Epithelial cell of esophagus (primary cell): Measurements from ENCODE around the gene ZNF598.
A peak's percentile ranks its signal among the peaks of the same experiment; 100 is the strongest.

Experiments used
- DNase-seq: peaks from one replicate; pipeline ENCODE4 v3.0.0; 2010; ENCODE audit warnings: low read depth
- H3K4me3 ChIP-seq: 2 replicates; pipeline ENCODE4 v1.5.1; 2011; ENCODE audit warnings: mild to moderate bottlenecking, low read length, control low read depth
- TF ChIP-seq, protein P1 (sequence below): IDR thresholded peaks from 2 replicates; pipeline ENCODE4 v1.5.1; 2011; ENCODE audit warnings: low read depth, mild to moderate bottlenecking, low read length, control low read depth, inconsistent platforms; ENCODE audit not compliant: insufficient read depth; ENCODE audit errors: missing control alignments

Gene ZNF598

DNA sequence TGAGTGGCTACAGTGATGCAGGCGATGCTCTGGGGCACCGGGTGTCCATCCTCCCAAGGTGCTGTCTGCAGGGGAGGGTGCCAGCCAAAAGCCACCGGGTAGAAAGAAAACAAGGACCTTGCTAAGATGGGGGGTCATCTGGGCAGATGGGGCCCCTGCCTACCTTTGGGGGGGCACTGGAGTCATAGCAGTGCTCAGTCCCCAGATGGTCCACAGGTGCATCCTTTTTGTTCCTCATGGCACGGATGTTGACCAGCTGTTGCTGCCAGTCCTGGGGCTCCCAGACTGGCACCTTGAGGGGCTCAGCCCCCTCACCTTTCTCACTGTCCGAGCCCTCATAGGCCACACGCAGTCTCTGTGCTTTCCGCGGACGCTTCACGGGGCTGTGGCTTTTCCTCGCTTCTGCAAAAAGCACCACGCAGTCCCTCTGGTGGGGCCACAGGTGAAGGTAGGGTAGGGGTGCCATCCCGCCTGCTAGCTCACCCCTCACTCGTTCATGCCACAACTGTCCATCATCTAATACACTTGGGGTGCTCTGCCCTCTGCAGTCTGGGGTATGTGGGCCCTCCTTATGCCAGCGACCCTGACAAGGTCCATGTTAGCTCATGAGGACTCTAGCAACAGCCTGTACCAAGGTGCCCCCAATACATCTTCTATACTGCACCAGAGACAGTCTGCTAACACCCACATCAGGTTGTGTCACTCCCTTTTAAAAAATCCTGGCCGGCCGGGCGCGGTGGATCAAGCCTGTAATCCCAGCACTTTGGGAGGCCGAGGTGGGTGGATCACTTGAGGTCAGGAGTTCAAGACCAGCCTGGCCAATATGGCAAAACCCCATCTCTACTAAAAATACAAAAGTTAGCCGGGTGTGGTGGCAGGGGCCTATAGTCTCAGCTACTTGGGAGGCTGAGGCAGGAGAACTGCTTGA lies 36.6 kb upstream of the ZNF598 start:
- DNase-seq: no peak
- TF ChIP-seq, protein P1, sequence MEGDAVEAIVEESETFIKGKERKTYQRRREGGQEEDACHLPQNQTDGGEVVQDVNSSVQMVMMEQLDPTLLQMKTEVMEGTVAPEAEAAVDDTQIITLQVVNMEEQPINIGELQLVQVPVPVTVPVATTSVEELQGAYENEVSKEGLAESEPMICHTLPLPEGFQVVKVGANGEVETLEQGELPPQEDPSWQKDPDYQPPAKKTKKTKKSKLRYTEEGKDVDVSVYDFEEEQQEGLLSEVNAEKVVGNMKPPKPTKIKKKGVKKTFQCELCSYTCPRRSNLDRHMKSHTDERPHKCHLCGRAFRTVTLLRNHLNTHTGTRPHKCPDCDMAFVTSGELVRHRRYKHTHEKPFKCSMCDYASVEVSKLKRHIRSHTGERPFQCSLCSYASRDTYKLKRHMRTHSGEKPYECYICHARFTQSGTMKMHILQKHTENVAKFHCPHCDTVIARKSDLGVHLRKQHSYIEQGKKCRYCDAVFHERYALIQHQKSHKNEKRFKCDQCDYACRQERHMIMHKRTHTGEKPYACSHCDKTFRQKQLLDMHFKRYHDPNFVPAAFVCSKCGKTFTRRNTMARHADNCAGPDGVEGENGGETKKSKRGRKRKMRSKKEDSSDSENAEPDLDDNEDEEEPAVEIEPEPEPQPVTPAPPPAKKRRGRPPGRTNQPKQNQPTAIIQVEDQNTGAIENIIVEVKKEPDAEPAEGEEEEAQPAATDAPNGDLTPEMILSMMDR: no peak
- no peak overlapping the region for H3K4me3 ChIP-seq

DNA sequence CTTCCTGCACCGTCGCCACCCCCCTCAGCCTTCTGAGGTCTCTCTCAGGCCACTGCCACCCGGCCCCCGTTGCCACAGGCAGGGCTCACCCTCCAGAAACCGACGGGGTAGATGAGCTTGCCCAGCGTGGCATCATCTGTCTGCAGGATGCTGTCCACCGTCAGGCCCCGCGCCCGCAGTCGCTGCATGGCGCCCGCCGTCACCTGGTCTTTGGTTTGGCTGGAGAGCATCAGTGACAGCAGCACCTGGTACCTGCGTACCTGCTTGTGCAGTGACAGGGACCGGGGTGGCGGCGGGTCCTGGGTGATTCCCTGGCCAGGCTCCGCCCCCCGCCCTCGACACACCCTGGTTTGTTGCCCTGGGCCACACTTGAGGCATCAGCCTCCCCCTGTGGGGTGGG lies 34.9 kb upstream of the ZNF598 start:
- no peak for DNase-seq
- TF ChIP-seq, protein P1: no peak
- no peak overlapping the region for H3K4me3 ChIP-seq

DNA sequence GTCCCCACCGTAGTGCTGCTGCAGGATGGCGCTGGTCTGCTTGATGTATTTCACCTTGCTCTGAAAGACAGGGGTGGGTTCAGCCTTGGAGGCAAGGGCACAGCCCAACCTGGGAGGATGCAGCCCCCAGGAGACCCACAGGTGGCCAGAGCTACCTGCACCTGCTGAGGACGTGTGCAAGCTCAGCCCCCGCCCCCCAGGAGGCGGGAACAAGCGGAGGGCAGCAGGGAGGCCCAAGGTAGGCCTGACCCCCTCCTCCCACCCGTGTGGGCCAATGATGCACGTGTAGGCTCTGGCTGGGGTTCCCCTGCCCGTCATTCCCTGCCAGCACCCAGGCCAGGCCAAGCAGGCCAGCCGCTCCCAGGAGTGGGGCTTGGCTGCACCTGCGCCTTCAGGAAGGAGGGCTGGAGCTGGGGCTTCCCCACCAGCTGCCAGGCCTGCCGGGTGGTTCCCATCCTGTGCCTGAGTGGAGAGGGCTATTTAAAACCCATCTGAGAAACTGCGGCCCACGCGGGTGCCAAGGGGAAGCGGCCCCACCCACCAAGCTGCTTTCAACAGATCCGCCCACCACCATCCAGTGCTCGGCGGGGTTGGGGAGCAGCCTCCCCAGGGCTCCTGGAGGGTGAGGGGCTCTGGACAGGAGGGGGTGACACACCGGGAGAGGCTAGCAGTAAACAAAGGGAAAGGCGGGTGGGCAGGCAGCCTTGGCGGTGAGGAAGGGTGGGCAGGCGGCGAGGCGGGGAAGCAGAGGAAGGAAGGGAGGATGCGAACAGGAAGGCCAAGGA lies 34.2 kb upstream of the ZNF598 start:
- TF ChIP-seq, protein P1: no peak
- no peak overlapping the region for H3K4me3 ChIP-seq
- DNase-seq: no peak

DNA sequence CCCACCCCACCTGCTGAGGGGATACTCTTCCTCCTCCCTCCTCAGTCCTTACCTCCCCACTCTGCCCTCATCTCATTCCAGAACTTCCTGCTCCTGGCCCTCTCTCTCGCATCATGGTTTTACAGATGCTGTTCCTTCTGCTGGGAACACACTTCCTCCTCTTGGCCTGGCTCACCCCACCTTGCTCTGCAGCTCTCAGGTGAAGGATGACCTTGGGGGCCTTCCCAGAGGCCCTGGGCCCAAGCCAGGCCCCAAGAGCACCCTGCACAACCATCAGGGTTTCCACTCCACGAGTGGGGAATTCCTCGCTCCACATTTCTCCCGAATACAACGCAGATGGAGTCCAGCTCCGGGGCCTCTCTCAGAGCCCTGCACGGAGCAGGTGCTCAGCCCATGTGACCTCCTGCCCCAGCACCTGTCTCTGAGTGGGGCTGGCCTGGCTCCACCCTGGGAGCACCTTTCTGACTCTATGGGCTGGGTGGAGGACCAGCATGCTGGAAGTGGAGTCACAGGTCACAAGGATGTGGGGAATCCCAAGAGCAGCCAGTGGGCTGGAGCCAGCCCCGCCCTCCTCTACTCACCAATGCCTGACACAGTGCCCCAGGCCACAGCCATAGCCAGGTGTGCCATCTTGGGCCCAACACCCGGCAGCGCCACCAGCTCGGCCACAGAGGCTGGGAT lies 33.5 kb upstream of the ZNF598 start:
- DNase-seq: peak; percentile 42
- TF ChIP-seq, protein P1: no peak
- no peak overlapping the region for H3K4me3 ChIP-seq

DNA sequence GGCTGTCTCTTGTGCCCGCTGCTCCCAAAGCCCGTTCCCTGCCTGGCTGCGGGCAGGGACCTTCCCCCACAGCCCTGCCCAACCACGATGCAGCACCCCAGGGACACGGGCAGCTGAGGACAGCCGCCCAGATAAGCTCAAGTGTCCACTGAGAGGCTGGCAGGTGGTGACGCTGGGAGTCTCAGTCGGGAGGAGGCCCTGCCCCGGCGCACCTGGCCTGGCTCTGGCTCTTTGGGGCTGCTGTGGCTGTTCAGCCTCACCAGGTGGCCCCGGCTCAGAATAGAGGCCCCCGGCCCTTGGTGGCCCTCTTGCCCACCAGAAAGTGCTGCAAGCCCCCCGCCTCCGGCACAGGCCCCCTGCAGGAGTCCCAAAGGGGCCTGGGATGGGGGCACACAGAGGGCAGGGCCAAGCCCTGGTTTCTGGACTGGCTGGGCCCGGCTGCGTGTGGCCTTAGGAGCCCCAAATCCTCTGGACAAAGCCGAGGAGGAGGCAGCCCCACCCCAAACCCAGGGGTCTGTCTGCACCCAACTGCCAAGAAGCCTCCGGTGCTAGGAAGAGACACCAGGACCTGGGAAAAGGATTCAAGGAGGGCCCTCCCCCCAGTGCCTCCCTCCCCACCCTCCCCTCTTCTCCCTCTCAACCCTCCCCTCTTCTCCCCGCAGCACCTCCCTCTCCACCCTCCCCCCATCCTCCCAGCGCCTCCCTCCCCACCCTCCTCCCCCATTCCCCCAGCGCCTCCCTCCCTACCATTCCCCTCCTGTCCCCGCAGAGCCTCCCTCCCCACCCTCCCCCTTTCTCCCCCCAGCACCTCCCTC lies 32.8 kb upstream of the ZNF598 start:
- no peak overlapping the region for H3K4me3 ChIP-seq
- TF ChIP-seq, protein P1: no peak
- DNase-seq: no peak
